Measurements from ENCODE around the gene ECHDC3.

Gene ECHDC3

GRCh38 chr10:11700539-11700938 lies 41.6 kb upstream of the ECHDC3 start:
- 97% methylated on average over 6 of the region's 6 CpGs for WGBS (ENCODE audit: insufficient coverage)
- no peaks in the 10 kb centered on the region for H3K36me3 ChIP-seq (ENCODE audit: control insufficient read depth in 4 of 4, insufficient read depth in 4 of 4, low read length in 3 of 4)
- H3K4me1 ChIP-seq (ENCODE audit: control extremely low read depth in 1 of 4, control insufficient read depth in 4 of 4, insufficient read depth in 4 of 4, low read length in 3 of 4) = peaks cover 6 to 47% (median 36%) of the 10 kb centered on the region in 4 experiments
- no peaks in the 10 kb centered on the region for H3K27me3 ChIP-seq (replicated peaks in 2 of 5; ENCODE audit: control insufficient read depth in 4 of 5, insufficient read depth in 5 of 5, low read length in 4 of 5)
- H3K9me3 ChIP-seq (ENCODE audit: control extremely low read depth in 1 of 5, control insufficient read depth in 4 of 5, insufficient read depth in 2 of 5, low read depth in 1 of 5, low read length in 4 of 5) = no peaks in the 10 kb centered on the region
- H3K4me3 ChIP-seq (ENCODE audit: control insufficient read depth in 1 of 7, extremely low read depth in 1 of 7, insufficient read depth in 4 of 7, low read depth in 2 of 7, low read length in 6 of 7) = no peak overlapping the region
- no peak for DNase-seq
- CTCF ChIA-PET = interaction anchor here (0.9 to 1.3 kb wide), 2 partner anchors 8 to 10 kb away, joined by 3 read pairs; no protein-coding TSS in a partner anchor
- POLR2A ChIA-PET = no interaction called here
- no peak overlapping the region for H3K27ac ChIP-seq (ENCODE audit: insufficient read depth in 1 of 2, low read depth in 1 of 2, low read length in 2 of 2, poor library complexity in 1 of 2, severe bottlenecking in 2 of 2)

- Histone ChIP-seq H3K4me1 (ENCODE audit: control extremely low read depth in 1 of 4, control insufficient read depth in 4 of 4, insufficient read depth in 4 of 4, low read length in 3 of 4) (peaks cover 6 to 38% (median 28%) of the 10 kb centered on the region in 4 experiments), H3K9me3 (ENCODE audit: control extremely low read depth in 1 of 5, control insufficient read depth in 4 of 5, insufficient read depth in 2 of 5, low read depth in 1 of 5, low read length in 4 of 5) (peaks cover 0 to 2% (median 0%) of the 10 kb centered on the region in 5 experiments), H3K27me3 (replicated peaks in 2 of 5; ENCODE audit: control insufficient read depth in 4 of 5, insufficient read depth in 5 of 5, low read length in 4 of 5) (no peaks in the 10 kb centered on the region), H3K27ac (ENCODE audit: insufficient read depth in 1 of 2, low read depth in 1 of 2, low read length in 2 of 2, poor library complexity in 1 of 2, severe bottlenecking in 2 of 2) (no peak overlapping the region), H3K36me3 (ENCODE audit: control insufficient read depth in 4 of 4, insufficient read depth in 4 of 4, low read length in 3 of 4) (no peaks in the 10 kb centered on the region), H3K4me3 (ENCODE audit: control insufficient read depth in 1 of 7, extremely low read depth in 1 of 7, insufficient read depth in 4 of 7, low read depth in 2 of 7, low read length in 6 of 7) (no peak overlapping the region)
- WGBS (ENCODE audit: insufficient coverage) = 100% methylated on average over 5 of the region's 6 CpGs
- POLR2A ChIA-PET = no interaction called here
- DNase-seq = no peak
- CTCF ChIA-PET = interaction anchor here (0.7 to 1.3 kb wide), 3 partner anchors 7 to 92 kb away, joined by 3 read pairs; no protein-coding TSS in a partner anchor
These were observed 40.6 kb upstream of the ECHDC3 start for GRCh38 chr10:11701451-11702095.

GRCh38 chr10:11702264-11702663 lies 39.9 kb upstream of the ECHDC3 start:
- Histone ChIP-seq H3K27me3 (replicated peaks in 2 of 5; ENCODE audit: control insufficient read depth in 4 of 5, insufficient read depth in 5 of 5, low read length in 4 of 5) (no peaks in the 10 kb centered on the region), H3K27ac (ENCODE audit: insufficient read depth in 1 of 2, low read depth in 1 of 2, low read length in 2 of 2, poor library complexity in 1 of 2, severe bottlenecking in 2 of 2) (no peak overlapping the region), H3K4me1 (ENCODE audit: control extremely low read depth in 1 of 4, control insufficient read depth in 4 of 4, insufficient read depth in 4 of 4, low read length in 3 of 4) (peaks cover 6 to 32% (median 25%) of the 10 kb centered on the region in 4 experiments), H3K4me3 (ENCODE audit: control insufficient read depth in 1 of 7, extremely low read depth in 1 of 7, insufficient read depth in 4 of 7, low read depth in 2 of 7, low read length in 6 of 7) (no peak overlapping the region), H3K36me3 (ENCODE audit: control insufficient read depth in 4 of 4, insufficient read depth in 4 of 4, low read length in 3 of 4) (no peaks in the 10 kb centered on the region), H3K9me3 (ENCODE audit: control extremely low read depth in 1 of 5, control insufficient read depth in 4 of 5, insufficient read depth in 2 of 5, low read depth in 1 of 5, low read length in 4 of 5) (peaks cover 0 to 2% (median 0%) of the 10 kb centered on the region in 5 experiments)
- DNase-seq = no peak
- 100% methylated on average over 2 of the region's 4 CpGs for WGBS (ENCODE audit: insufficient coverage)
- ChIA-PET CTCF (interaction anchor here (1.3 to 1.4 kb wide), 2 partner anchors 15 to 187 kb away, joined by 3 to 4 read pairs; no protein-coding TSS in a partner anchor), POLR2A (no interaction called here)

GRCh38 chr10:11704092-11704491 lies 38.1 kb upstream of the ECHDC3 start:
- no peaks in the 10 kb centered on the region for H3K27me3 ChIP-seq (replicated peaks in 2 of 5; ENCODE audit: control insufficient read depth in 4 of 5, insufficient read depth in 5 of 5, low read length in 4 of 5)
- H3K4me1 ChIP-seq (ENCODE audit: control extremely low read depth in 1 of 4, control insufficient read depth in 4 of 4, insufficient read depth in 4 of 4, low read length in 3 of 4) = peaks cover 2 to 28% (median 18%) of the 10 kb centered on the region in 4 experiments
- H3K4me3 ChIP-seq (ENCODE audit: control insufficient read depth in 1 of 7, extremely low read depth in 1 of 7, insufficient read depth in 4 of 7, low read depth in 2 of 7, low read length in 6 of 7) = no peak overlapping the region
- 87% methylated on average over 7 of the region's 8 CpGs for WGBS (ENCODE audit: insufficient coverage)
- ChIA-PET CTCF (interaction anchor here (1.5 kb wide), 1 partner anchor 8 kb away, joined by 4 read pairs; no protein-coding TSS in a partner anchor), POLR2A (no interaction called here)
- H3K9me3 ChIP-seq (ENCODE audit: control extremely low read depth in 1 of 5, control insufficient read depth in 4 of 5, insufficient read depth in 2 of 5, low read depth in 1 of 5, low read length in 4 of 5) = peaks cover 0 to 2% (median 0%) of the 10 kb centered on the region in 5 experiments
- no peak for DNase-seq
- H3K36me3 ChIP-seq (ENCODE audit: control insufficient read depth in 4 of 4, insufficient read depth in 4 of 4, low read length in 3 of 4) = no peaks in the 10 kb centered on the region
- no peak overlapping the region for H3K27ac ChIP-seq (ENCODE audit: insufficient read depth in 1 of 2, low read depth in 1 of 2, low read length in 2 of 2, poor library complexity in 1 of 2, severe bottlenecking in 2 of 2)

- Histone ChIP-seq H3K4me3 (ENCODE audit: control insufficient read depth in 1 of 7, extremely low read depth in 1 of 7, insufficient read depth in 4 of 7, low read depth in 2 of 7, low read length in 6 of 7) (no peak overlapping the region), H3K27ac (ENCODE audit: insufficient read depth in 1 of 2, low read depth in 1 of 2, low read length in 2 of 2, poor library complexity in 1 of 2, severe bottlenecking in 2 of 2) (no peak overlapping the region), H3K27me3 (replicated peaks in 2 of 5; ENCODE audit: control insufficient read depth in 4 of 5, insufficient read depth in 5 of 5, low read length in 4 of 5) (no peaks in the 10 kb centered on the region), H3K9me3 (ENCODE audit: control extremely low read depth in 1 of 5, control insufficient read depth in 4 of 5, insufficient read depth in 2 of 5, low read depth in 1 of 5, low read length in 4 of 5) (peaks cover 0 to 2% (median 0%) of the 10 kb centered on the region in 5 experiments), H3K36me3 (ENCODE audit: control insufficient read depth in 4 of 4, insufficient read depth in 4 of 4, low read length in 3 of 4) (no peaks in the 10 kb centered on the region), H3K4me1 (ENCODE audit: control extremely low read depth in 1 of 4, control insufficient read depth in 4 of 4, insufficient read depth in 4 of 4, low read length in 3 of 4) (peaks cover 0 to 30% (median 11%) of the 10 kb centered on the region in 4 experiments)
- CTCF ChIA-PET = no interaction called here
- no peak for DNase-seq
- WGBS (ENCODE audit: insufficient coverage) = 100% methylated on average over 3 of the region's 4 CpGs
- POLR2A ChIA-PET = no interaction called here
These were observed 36.5 kb upstream of the ECHDC3 start for GRCh38 chr10:11705722-11706121.

GRCh38 chr10:11706895-11707567 lies 35.2 kb upstream of the ECHDC3 start:
- no peak for DNase-seq
- no peak overlapping the region for H3K27ac ChIP-seq (ENCODE audit: insufficient read depth in 1 of 2, low read depth in 1 of 2, low read length in 2 of 2, poor library complexity in 1 of 2, severe bottlenecking in 2 of 2)
- H3K27me3 ChIP-seq (replicated peaks in 2 of 5; ENCODE audit: control insufficient read depth in 4 of 5, insufficient read depth in 5 of 5, low read length in 4 of 5) = no peaks in the 10 kb centered on the region
- ChIA-PET CTCF (interaction anchor here (0.9 to 1.3 kb wide), 3 partner anchors 11 to 16 kb away, joined by 3 read pairs; no protein-coding TSS in a partner anchor), POLR2A (no interaction called here)
- H3K4me1 ChIP-seq (ENCODE audit: control extremely low read depth in 1 of 4, control insufficient read depth in 4 of 4, insufficient read depth in 4 of 4, low read length in 3 of 4) = peaks cover 3 to 38% (median 14%) of the 10 kb centered on the region in 4 experiments
- 95% methylated on average over 7 of the region's 10 CpGs for WGBS (ENCODE audit: insufficient coverage)
- no peak overlapping the region for H3K4me3 ChIP-seq (ENCODE audit: control insufficient read depth in 1 of 7, extremely low read depth in 1 of 7, insufficient read depth in 4 of 7, low read depth in 2 of 7, low read length in 6 of 7)
- peaks cover 0 to 2% (median 0%) of the 10 kb centered on the region in 5 experiments for H3K9me3 ChIP-seq (ENCODE audit: control extremely low read depth in 1 of 5, control insufficient read depth in 4 of 5, insufficient read depth in 2 of 5, low read depth in 1 of 5, low read length in 4 of 5)
- H3K36me3 ChIP-seq (ENCODE audit: control insufficient read depth in 4 of 4, insufficient read depth in 4 of 4, low read length in 3 of 4) = no peaks in the 10 kb centered on the region

Data from common myeloid progenitor, CD34-positive (primary cell).